ENCODE measurements around the gene FAM107B.

- TF ChIP-seq POLR2A (IDR thresholded peaks at IDR 0.05; ENCODE audit: low read depth, low read length) (no peak), ESRRA (IDR thresholded peaks at IDR 0.05; ENCODE audit: low read length) (no peak), SIX5 (IDR thresholded peaks at IDR 0.05; ENCODE audit: low read depth, low read length, severe bottlenecking) (no peak), TCF12 (IDR thresholded peaks at IDR 0.05; ENCODE audit: low read depth, low read length) (no peak), SMARCA5 (IDR thresholded peaks at IDR 0.05) (no peak)
- TF ChIP-seq, protein P1, sequence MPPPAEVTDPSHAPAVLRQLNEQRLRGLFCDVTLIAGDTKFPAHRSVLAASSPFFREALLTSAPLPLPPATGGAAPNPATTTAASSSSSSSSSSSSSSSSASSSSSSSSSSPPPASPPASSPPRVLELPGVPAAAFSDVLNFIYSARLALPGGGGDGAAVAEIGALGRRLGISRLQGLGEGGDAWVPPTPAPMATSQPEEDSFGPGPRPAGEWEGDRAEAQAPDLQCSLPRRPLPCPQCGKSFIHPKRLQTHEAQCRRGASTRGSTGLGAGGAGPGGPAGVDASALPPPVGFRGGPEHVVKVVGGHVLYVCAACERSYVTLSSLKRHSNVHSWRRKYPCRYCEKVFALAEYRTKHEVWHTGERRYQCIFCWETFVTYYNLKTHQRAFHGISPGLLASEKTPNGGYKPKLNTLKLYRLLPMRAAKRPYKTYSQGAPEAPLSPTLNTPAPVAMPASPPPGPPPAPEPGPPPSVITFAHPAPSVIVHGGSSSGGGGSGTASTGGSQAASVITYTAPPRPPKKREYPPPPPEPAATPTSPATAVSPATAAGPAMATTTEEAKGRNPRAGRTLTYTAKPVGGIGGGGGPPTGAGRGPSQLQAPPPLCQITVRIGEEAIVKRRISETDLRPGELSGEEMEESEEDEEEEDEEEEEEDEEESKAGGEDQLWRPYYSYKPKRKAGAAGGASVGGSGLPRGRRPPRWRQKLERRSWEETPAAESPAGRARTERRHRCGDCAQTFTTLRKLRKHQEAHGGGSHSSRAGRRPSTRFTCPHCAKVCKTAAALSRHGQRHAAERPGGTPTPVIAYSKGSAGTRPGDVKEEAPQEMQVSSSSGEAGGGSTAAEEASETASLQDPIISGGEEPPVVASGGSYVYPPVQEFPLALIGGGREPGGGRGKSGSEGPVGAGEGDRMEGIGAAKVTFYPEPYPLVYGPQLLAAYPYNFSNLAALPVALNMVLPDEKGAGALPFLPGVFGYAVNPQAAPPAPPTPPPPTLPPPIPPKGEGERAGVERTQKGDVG (CRISPR knock-in tag; IDR thresholded peaks at IDR 0.05), result no peak
- TF ChIP-seq, protein P2, sequence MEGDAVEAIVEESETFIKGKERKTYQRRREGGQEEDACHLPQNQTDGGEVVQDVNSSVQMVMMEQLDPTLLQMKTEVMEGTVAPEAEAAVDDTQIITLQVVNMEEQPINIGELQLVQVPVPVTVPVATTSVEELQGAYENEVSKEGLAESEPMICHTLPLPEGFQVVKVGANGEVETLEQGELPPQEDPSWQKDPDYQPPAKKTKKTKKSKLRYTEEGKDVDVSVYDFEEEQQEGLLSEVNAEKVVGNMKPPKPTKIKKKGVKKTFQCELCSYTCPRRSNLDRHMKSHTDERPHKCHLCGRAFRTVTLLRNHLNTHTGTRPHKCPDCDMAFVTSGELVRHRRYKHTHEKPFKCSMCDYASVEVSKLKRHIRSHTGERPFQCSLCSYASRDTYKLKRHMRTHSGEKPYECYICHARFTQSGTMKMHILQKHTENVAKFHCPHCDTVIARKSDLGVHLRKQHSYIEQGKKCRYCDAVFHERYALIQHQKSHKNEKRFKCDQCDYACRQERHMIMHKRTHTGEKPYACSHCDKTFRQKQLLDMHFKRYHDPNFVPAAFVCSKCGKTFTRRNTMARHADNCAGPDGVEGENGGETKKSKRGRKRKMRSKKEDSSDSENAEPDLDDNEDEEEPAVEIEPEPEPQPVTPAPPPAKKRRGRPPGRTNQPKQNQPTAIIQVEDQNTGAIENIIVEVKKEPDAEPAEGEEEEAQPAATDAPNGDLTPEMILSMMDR (IDR thresholded peaks at IDR 0.05 in 2 of 3, conservative IDR thresholded peaks at IDR 0.05 in 1 of 3; ENCODE audit: control insufficient read depth in 2 of 3, extremely low read depth in 1 of 3, insufficient read depth in 1 of 3, low read depth in 3 of 3, low read length in 3 of 3), result no peak
- TF ChIP-seq, protein P3, sequence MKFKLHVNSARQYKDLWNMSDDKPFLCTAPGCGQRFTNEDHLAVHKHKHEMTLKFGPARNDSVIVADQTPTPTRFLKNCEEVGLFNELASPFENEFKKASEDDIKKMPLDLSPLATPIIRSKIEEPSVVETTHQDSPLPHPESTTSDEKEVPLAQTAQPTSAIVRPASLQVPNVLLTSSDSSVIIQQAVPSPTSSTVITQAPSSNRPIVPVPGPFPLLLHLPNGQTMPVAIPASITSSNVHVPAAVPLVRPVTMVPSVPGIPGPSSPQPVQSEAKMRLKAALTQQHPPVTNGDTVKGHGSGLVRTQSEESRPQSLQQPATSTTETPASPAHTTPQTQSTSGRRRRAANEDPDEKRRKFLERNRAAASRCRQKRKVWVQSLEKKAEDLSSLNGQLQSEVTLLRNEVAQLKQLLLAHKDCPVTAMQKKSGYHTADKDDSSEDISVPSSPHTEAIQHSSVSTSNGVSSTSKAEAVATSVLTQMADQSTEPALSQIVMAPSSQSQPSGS (IDR thresholded peaks at IDR 0.05; ENCODE audit: low read length), result no peak
Observed at GRCh38 chr10:14527915-14528314, 246.8 kb downstream of the FAM107B start.

Measured in GM12878 (cell line).